HCT116 (cell line): ENCODE measurements around the gene RNASEH2A. TPM values are rescaled to one million over a fixed set of nuclear protein-coding genes. Genes with fewer than 3 reads are reported as not detected.

Source experiments
- ATAC-seq: fragments of 200-7000 bp; cut with Tn5 transposase; 2 replicates; pipeline ENCODE4 v1.9.1; 2020; ENCODE audit warnings: mild to moderate bottlenecking, moderate library complexity
- BruUV-seq: library from RNA; stranded (reverse); fragments of 400-500 nt; replicated peaks from 2 replicates; lab custom pipeline; 2021; lab: Mats Ljungman, UMichigan
- CTCF ChIA-PET: fragments of 300-600 bp; sonication (Branson Sonifier 250); formaldehyde crosslinking; loops from one replicate; lab custom pipeline; 2021; ENCODE audit warnings: antibody characterized with exemption; lab: Charles Lee
- POLR2A ChIA-PET: fragments of 300-600, 350-600 bp; sonication (Branson Sonifier 250); formaldehyde crosslinking; loops from one replicate; lab custom pipeline; 2021; ENCODE audit warnings: antibody characterized with exemption; lab: Charles Lee
- RAD21 ChIA-PET, 2 experiments: fragments of 300-600 bp; sonication (Branson Sonifier 250); formaldehyde crosslinking; loops; one replicate each; lab custom pipeline; 2023; ENCODE audit warnings: low total read pairs in 2 of 2; ENCODE audit not compliant: uncharacterized antibody in 2 of 2, unreplicated experiment in 2 of 2, low non-redundant PET in 1 of 2; lab: Charles Lee
- DNase-seq: peaks from one replicate; pipeline ENCODE4 v3.0.0-alpha.2; 2010; ENCODE audit warnings: low read depth, low spot score
- H2AFZ ChIP-seq: fragments of 200-600 bp; shearing (Covaris generic), sonication (generic); 2 replicates; pipeline ENCODE4 v1.6.1; 2017; ENCODE audit warnings: low read depth, mixed run types, mixed read lengths, antibody characterized with exemption, low read length; ENCODE audit not compliant: poor library complexity, severe bottlenecking
- H3K27ac ChIP-seq: 2 replicates; pipeline ENCODE4 v1.5.1; 2012; ENCODE audit warnings: low read depth, low read length
- H3K27me3 ChIP-seq: fragments of 200-600 bp; sonication (generic); 2 replicates; pipeline ENCODE4 v1.6.1; 2016; ENCODE audit warnings: mixed run types, low read length, mixed read lengths; ENCODE audit not compliant: insufficient read depth
- H3K36me3 ChIP-seq, 2 experiments: fragments of 200-500 bp in 1 of 2; fragments of 200-600 bp in 1 of 2; sonication (Bioruptor generic) in 1 of 2; sonication (generic) in 1 of 2; 2 replicates each; pipeline versions ENCODE4 v1.5.1 to v1.6.1; 2014 to 2016; ENCODE audit warnings: low read length in 2 of 2, inconsistent platforms in 1 of 2, mixed read lengths in 1 of 2, mixed run types in 1 of 2; ENCODE audit not compliant: insufficient read depth in 2 of 2, control insufficient read depth in 1 of 2
- H3K4me1 ChIP-seq, 2 experiments: fragments of 200-600 bp in 1 of 2; sonication (generic) in 1 of 2; 2 replicates each; pipeline versions ENCODE4 v1.5.1 to v1.6.1; 2012 to 2017; ENCODE audit warnings: low read length in 2 of 2, inconsistent platforms in 1 of 2, mild to moderate bottlenecking in 1 of 2, mixed read lengths in 1 of 2, mixed run types in 1 of 2, moderate library complexity in 1 of 2; ENCODE audit not compliant: insufficient read depth in 2 of 2, control insufficient read depth in 1 of 2
- H3K4me2 ChIP-seq: fragments of 200-600 bp; sonication (generic); 2 replicates; pipeline ENCODE4 v1.6.1; 2017; ENCODE audit warnings: mixed run types, low read length, mixed read lengths
- H3K4me3 ChIP-seq, 2 experiments: fragments of 200-600 bp in 1 of 2; sonication (generic) in 1 of 2; replicated peaks in 1 of 2; 2 replicates each; pipeline ENCODE4 v1.5.1; 2011 to 2016; ENCODE audit warnings: low read length in 2 of 2, control low read depth in 1 of 2, low read depth in 1 of 2, mild to moderate bottlenecking in 1 of 2, mixed read lengths in 1 of 2, mixed run types in 1 of 2
- H3K79me2 ChIP-seq: fragments of 200-600 bp; sonication (generic); 2 replicates; pipeline ENCODE4 v1.6.1; 2017; ENCODE audit warnings: mild to moderate bottlenecking, mixed run types, low read length, moderate library complexity, mixed read lengths; ENCODE audit not compliant: insufficient read depth
- H3K9ac ChIP-seq: fragments of 200-600 bp; sonication (generic); 2 replicates; pipeline ENCODE4 v1.6.1; 2016; ENCODE audit warnings: low read length, mixed read lengths
- H3K9me2 ChIP-seq: fragments of 200-600 bp; sonication (generic), shearing (Covaris generic); 2 replicates; pipeline ENCODE4 v1.6.1; 2017; ENCODE audit warnings: mixed run types, mild to moderate bottlenecking, moderate library complexity; ENCODE audit not compliant: insufficient read depth
- H3K9me3 ChIP-seq, 2 experiments: fragments of 200-500 bp in 1 of 2; fragments of 200-600 bp in 1 of 2; sonication (Bioruptor generic) in 1 of 2; sonication (generic) in 1 of 2; 2 replicates each; pipeline ENCODE4 v1.6.1; 2014 to 2017; ENCODE audit warnings: low read length in 2 of 2, mixed read lengths in 2 of 2, inconsistent platforms in 1 of 2, low read depth in 1 of 2, mild to moderate bottlenecking in 1 of 2, mixed run types in 1 of 2, moderate library complexity in 1 of 2; ENCODE audit not compliant: control insufficient read depth in 1 of 2, insufficient read depth in 1 of 2
- H4K20me1 ChIP-seq: fragments of 200-600 bp; sonication (generic), shearing (Covaris generic); 2 replicates; pipeline ENCODE4 v1.6.1; 2017; ENCODE audit warnings: mixed run types, mild to moderate bottlenecking, moderate library complexity; ENCODE audit not compliant: insufficient read depth
- JUND ChIP-seq: IDR thresholded peaks from 2 replicates; pipeline ENCODE4 v1.6.1; 2012
- RAD21 ChIP-seq: IDR thresholded peaks from 2 replicates; pipeline ENCODE4 v1.6.1; 2012; ENCODE audit warnings: low read depth, mild to moderate bottlenecking
- SP1 ChIP-seq: IDR thresholded peaks from 2 replicates; pipeline ENCODE4 v1.6.1; 2012; ENCODE audit warnings: low read depth
- ZFX ChIP-seq: fragments of 450-650 bp; IDR thresholded peaks from 2 replicates; pipeline ENCODE4 v1.6.1; 2017
- intact Hi-C: fragments of 100-400 bp; cut with micrococcal nuclease; formaldehyde crosslinking; loops from 2 replicates; pipeline ENCODE4 v1.10.0; 2022
- total RNA-seq: library from RNA; stranded (reverse); gene quantifications from one replicate; pipeline ENCODE4 v1.2.1, GENCODE V29; 2021; ENCODE audit not compliant: unreplicated experiment
- TF ChIP-seq, protein P1 (sequence below), 3 experiments: fragments of 200-600 bp in 1 of 3; sonication (generic) in 1 of 3; IDR thresholded peaks in 2 of 3; conservative IDR thresholded peaks in 1 of 3; 2 replicates each; pipeline ENCODE4 v1.5.1; 2012 to 2017; ENCODE audit warnings: low read depth in 2 of 3, low read length in 2 of 3, antibody characterized with exemption in 1 of 3, borderline replicate concordance in 1 of 3, control low read depth in 1 of 3, mild to moderate bottlenecking in 1 of 3, mixed read lengths in 1 of 3, mixed run types in 1 of 3, moderate library complexity in 1 of 3; ENCODE audit not compliant: insufficient read depth in 1 of 3

Gene RNASEH2A
- total RNA-seq, 1 experiment from 2014 or later, result 54.5 TPM

- no peak for DNase-seq
- Histone ChIP-seq H3K27ac (peak overlapping the region; percentile 94), H3K9me3 (no peaks in the 10 kb centered on the region), H3K9me2 (no peaks in the 10 kb centered on the region), H3K4me3 (no peak overlapping the region), H3K79me2 (peaks cover 6% of the 10 kb centered on the region; the same call in 1 of the 2 replicates), H3K27me3 (no peaks in the 10 kb centered on the region), H3K4me2 (peak overlapping the region; percentile 99), H4K20me1 (no peaks in the 10 kb centered on the region), H3K36me3 (peaks cover 0 to 4% of the 10 kb centered on the region in 2 experiments; a peak in 1 of 4 replicates)
- no TSS peak for BruUV-seq
- ChIA-PET CTCF (interaction anchor here (0.7 to 7.0 kb wide), 4 partner anchors 9 to 17 kb away, joined by 3 to 88 read pairs (median 7); partner anchors contain the start of gene JUNB), RAD21 (interaction anchor here (0.7 to 1.5 kb wide), 4 partner anchors 7 to 73 kb away, joined by 3 read pairs; no protein-coding TSS in a partner anchor)
- intact Hi-C loops, result no loop called here
- TF ChIP-seq ZFX, result no peak
- TF ChIP-seq RAD21, result peak; percentile 29; the same call in 1 of the 2 replicates
- no peak for TF ChIP-seq SP1
- TF ChIP-seq, protein P1, sequence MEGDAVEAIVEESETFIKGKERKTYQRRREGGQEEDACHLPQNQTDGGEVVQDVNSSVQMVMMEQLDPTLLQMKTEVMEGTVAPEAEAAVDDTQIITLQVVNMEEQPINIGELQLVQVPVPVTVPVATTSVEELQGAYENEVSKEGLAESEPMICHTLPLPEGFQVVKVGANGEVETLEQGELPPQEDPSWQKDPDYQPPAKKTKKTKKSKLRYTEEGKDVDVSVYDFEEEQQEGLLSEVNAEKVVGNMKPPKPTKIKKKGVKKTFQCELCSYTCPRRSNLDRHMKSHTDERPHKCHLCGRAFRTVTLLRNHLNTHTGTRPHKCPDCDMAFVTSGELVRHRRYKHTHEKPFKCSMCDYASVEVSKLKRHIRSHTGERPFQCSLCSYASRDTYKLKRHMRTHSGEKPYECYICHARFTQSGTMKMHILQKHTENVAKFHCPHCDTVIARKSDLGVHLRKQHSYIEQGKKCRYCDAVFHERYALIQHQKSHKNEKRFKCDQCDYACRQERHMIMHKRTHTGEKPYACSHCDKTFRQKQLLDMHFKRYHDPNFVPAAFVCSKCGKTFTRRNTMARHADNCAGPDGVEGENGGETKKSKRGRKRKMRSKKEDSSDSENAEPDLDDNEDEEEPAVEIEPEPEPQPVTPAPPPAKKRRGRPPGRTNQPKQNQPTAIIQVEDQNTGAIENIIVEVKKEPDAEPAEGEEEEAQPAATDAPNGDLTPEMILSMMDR (IDR thresholded peaks at IDR 0.05 in 2 of 3, conservative IDR thresholded peaks at IDR 0.05 in 1 of 3; ENCODE audit: borderline replicate concordance in 1 of 3, insufficient read depth in 1 of 3, low read depth in 2 of 3, low read length in 2 of 3), result peak; percentile 21 to 33 (median 22); a peak in 4 of 6 replicates
- TF ChIP-seq JUND, result no peak
- TF ChIP-seq, all 23 proteins: peak for 2
- H2AFZ ChIP-seq, result no peak overlapping the region
- ATAC-seq, result no peak
- POLR2A ChIA-PET, result interaction anchor here (8.8 kb wide), 1 partner anchor 20 kb away, joined by 172 read pairs; the partner anchor contains the start of gene JUNB
- H3K4me1 ChIP-seq, result peaks cover 28 to 57% of the 10 kb centered on the region in 2 experiments
- H3K9ac ChIP-seq, result 0 out of 2 replicates have a peak overlapping the region, but pooled peaks have one; percentile 1
These were observed 32.8 kb upstream of the RNASEH2A start for GRCh38 chr19:12773571-12773970.
